ENCODE results near the gene PMEPA1. TPM values are rescaled to one million over a fixed set of nuclear protein-coding genes. Genes with fewer than 3 reads are reported as not detected.

Gene PMEPA1
- total RNA-seq, 4 donors from 2014 or later: 10.2 to 33.6 (median 18.3) TPM

- no peaks in the 10 kb centered on the region for H3K36me3 ChIP-seq
- 86 to 97% methylated on average over 4 of the region's 4 CpGs for WGBS, 2 donors
- DNase-seq (ENCODE audit: low spot score in 2 of 2): no peak
- no peak overlapping the region for H3K27ac ChIP-seq
- no peaks in the 10 kb centered on the region for H3K9me3 ChIP-seq
- no peaks in the 10 kb centered on the region for H3K27me3 ChIP-seq
- TF ChIP-seq EP300 (IDR thresholded peaks at IDR 0.05) (no peak), POLR2A (IDR thresholded peaks at IDR 0.05) (no peak), CTCF (IDR thresholded peaks at IDR 0.05) (no peak)
- H3K4me1 ChIP-seq: peaks cover 0 to 85% (median 21%) of the 10 kb centered on the region in 4 donors
- no peak overlapping the region for H3K4me3 ChIP-seq
Measured at GRCh38 chr20:57694481-57694880, 15.3 kb downstream of the PMEPA1 start.

GRCh38 chr20:57693670-57694329 is 16.0 kb downstream of the PMEPA1 start:
- peaks cover 0 to 85% (median 27%) of the 10 kb centered on the region in 4 donors for H3K4me1 ChIP-seq
- DNase-seq (ENCODE audit: low spot score in 2 of 2): no peak
- peak overlapping the region in 1 of 4 donors; percentile 13 for H3K27ac ChIP-seq
- WGBS, 2 donors: 45 to 59% methylated on average over 7 of the region's 7 CpGs
- no peaks in the 10 kb centered on the region for H3K27me3 ChIP-seq
- H3K9me3 ChIP-seq: no peaks in the 10 kb centered on the region
- no peaks in the 10 kb centered on the region for H3K36me3 ChIP-seq
- TF ChIP-seq CTCF (IDR thresholded peaks at IDR 0.05) (no peak), EP300 (IDR thresholded peaks at IDR 0.05) (no peak), POLR2A (IDR thresholded peaks at IDR 0.05) (no peak)
- H3K4me3 ChIP-seq: no peak overlapping the region

- TF ChIP-seq EP300 (IDR thresholded peaks at IDR 0.05) (no peak), POLR2A (IDR thresholded peaks at IDR 0.05) (no peak), CTCF (IDR thresholded peaks at IDR 0.05) (no peak)
- H3K4me3 ChIP-seq: no peak overlapping the region
- no peaks in the 10 kb centered on the region for H3K27me3 ChIP-seq
- H3K27ac ChIP-seq: peak overlapping the region in 1 of 4 donors; percentile 13
- no peaks in the 10 kb centered on the region for H3K9me3 ChIP-seq
- H3K4me1 ChIP-seq: peaks cover 0 to 87% (median 30%) of the 10 kb centered on the region in 4 donors
- no peaks in the 10 kb centered on the region for H3K36me3 ChIP-seq
- WGBS, 2 donors: 73% methylated on average over 17 to 20 of the region's 20 CpGs
- DNase-seq (ENCODE audit: low spot score in 2 of 2): no peak
Measured at GRCh38 chr20:57693002-57693582, 16.7 kb downstream of the PMEPA1 start.

- peaks cover 0 to 93% (median 30%) of the 10 kb centered on the region in 4 donors for H3K4me1 ChIP-seq
- no peaks in the 10 kb centered on the region for H3K27me3 ChIP-seq
- H3K36me3 ChIP-seq: no peaks in the 10 kb centered on the region
- 84 to 85% methylated on average over 3 to 10 of the region's 10 CpGs for WGBS, 2 donors
- TF ChIP-seq POLR2A (IDR thresholded peaks at IDR 0.05) (no peak), CTCF (IDR thresholded peaks at IDR 0.05) (no peak), EP300 (IDR thresholded peaks at IDR 0.05) (no peak)
- H3K4me3 ChIP-seq: no peak overlapping the region
- H3K27ac ChIP-seq: no peak overlapping the region
- DNase-seq (ENCODE audit: low spot score in 2 of 2): no peak
- H3K9me3 ChIP-seq: no peaks in the 10 kb centered on the region
Measured at GRCh38 chr20:57692393-57692792, 17.4 kb downstream of the PMEPA1 start.

- TF ChIP-seq POLR2A (IDR thresholded peaks at IDR 0.05): no peak
- no peak for TF ChIP-seq CTCF (IDR thresholded peaks at IDR 0.05)
- TF ChIP-seq EP300 (IDR thresholded peaks at IDR 0.05): no peak
- Histone ChIP-seq H3K36me3 (no peaks in the 10 kb centered on the region), H3K4me3 (no peak overlapping the region), H3K9me3 (no peaks in the 10 kb centered on the region), H3K4me1 (peaks cover 0 to 93% (median 26%) of the 10 kb centered on the region in 4 donors), H3K27me3 (no peaks in the 10 kb centered on the region), H3K27ac (no peak overlapping the region)
- WGBS, 2 donors: 51 to 58% methylated on average over 12 of the region's 12 CpGs
- DNase-seq (ENCODE audit: low spot score in 2 of 2): no peak
Measured at GRCh38 chr20:57691699-57692098, 18.1 kb downstream of the PMEPA1 start.
